CD8-positive, alpha-beta memory T cell (primary cell): ENCODE data around the gene EED. TPM values are rescaled to one million over a fixed set of nuclear protein-coding genes. Genes with fewer than 3 reads are reported as not detected.
A peak's percentile ranks its signal among the peaks of the same experiment; 100 is the strongest.

Experiments
- CTCF ChIA-PET: fragments of 350-600 bp; sonication (Branson Sonifier 250); formaldehyde crosslinking; loops from one replicate; lab custom pipeline; 2021; ENCODE audit warnings: antibody characterized with exemption; lab: Charles Lee
- POLR2A ChIA-PET: fragments of 350-600 bp; sonication (Branson Sonifier 250); formaldehyde crosslinking; loops from one replicate; lab custom pipeline; 2021; ENCODE audit warnings: antibody characterized with exemption; lab: Charles Lee
- DNase-seq, 5 donors: peaks; one replicate each; pipeline versions ENCODE4 v3.0.0 to v3.0.0-alpha.2; 2020 to 2022; ENCODE audit warnings: mixed read lengths in 1 of 5
- H3K27ac ChIP-seq: one replicate; pipeline ENCODE4 v1.7.0; 2013; ENCODE audit warnings: low read depth, mild to moderate bottlenecking, low read length, moderate library complexity
- H3K27me3 ChIP-seq: 2 replicates; pipeline ENCODE4 v1.7.0; 2013; ENCODE audit warnings: low read length, mild to moderate bottlenecking; ENCODE audit not compliant: insufficient read depth, poor library complexity, severe bottlenecking
- H3K36me3 ChIP-seq: 2 replicates; pipeline ENCODE4 v1.7.0; 2013; ENCODE audit warnings: mild to moderate bottlenecking, low read length, moderate library complexity; ENCODE audit not compliant: insufficient read depth
- H3K4me1 ChIP-seq: 2 replicates; pipeline ENCODE4 v1.7.0; 2013; ENCODE audit warnings: mild to moderate bottlenecking, low read length, moderate library complexity; ENCODE audit not compliant: insufficient read depth
- H3K4me3 ChIP-seq: 2 replicates; pipeline ENCODE4 v1.7.0; 2013; ENCODE audit warnings: mild to moderate bottlenecking, low read length
- H3K9me3 ChIP-seq: 2 replicates; pipeline ENCODE4 v1.7.0; 2013; ENCODE audit warnings: mild to moderate bottlenecking, low read length
- H3K27ac Mint-ChIP-seq, 8 donors: one replicate each; pipeline ENCODE4 v1.8.0; 2020 to 2021; ENCODE audit warnings: mixed read lengths in 8 of 8, mild to moderate bottlenecking in 6 of 8, inconsistent platforms in 3 of 8, moderate library complexity in 3 of 8
- H3K27me3 Mint-ChIP-seq, 2 donors: one replicate each; pipeline ENCODE4 v1.8.0; 2020 to 2021; ENCODE audit warnings: mixed read lengths in 2 of 2, mild to moderate bottlenecking in 1 of 2, moderate library complexity in 1 of 2
- H3K36me3 Mint-ChIP-seq, 3 donors: one replicate each; pipeline ENCODE4 v1.8.0; 2020 to 2021; ENCODE audit warnings: mixed read lengths in 3 of 3, inconsistent platforms in 1 of 3, mild to moderate bottlenecking in 1 of 3
- H3K4me1 Mint-ChIP-seq, 3 donors: one replicate each; pipeline ENCODE4 v1.8.0; 2020 to 2021; ENCODE audit warnings: mixed read lengths in 3 of 3, inconsistent platforms in 1 of 3, mild to moderate bottlenecking in 1 of 3
- H3K4me3 Mint-ChIP-seq, 7 donors: one replicate each; pipeline ENCODE4 v1.8.0; 2020 to 2021; ENCODE audit warnings: mixed read lengths in 7 of 7, mild to moderate bottlenecking in 6 of 7, moderate library complexity in 4 of 7, inconsistent platforms in 2 of 7
- H3K9me3 Mint-ChIP-seq, 5 donors: one replicate each; pipeline ENCODE4 v1.8.0; 2020 to 2022; ENCODE audit warnings: mixed read lengths in 5 of 5, mild to moderate bottlenecking in 3 of 5, moderate library complexity in 2 of 5, inconsistent platforms in 1 of 5
- polyA plus RNA-seq: library from polyadenylated mRNA; unstranded; fragments of 300-500 nt; fragmentation: Illumina TruSeq; gene quantifications from one replicate; pipeline ENCODE4 v1.2.3, GENCODE V29; 2021
- total RNA-seq, 2 experiments: library from RNA; stranded (reverse); gene quantifications; one replicate each; pipeline ENCODE4 v1.2.3, GENCODE V29; 2021

Gene EED
- total and polyA plus RNA-seq, 3 experiments from 2014 or later = 23.6 to 190 (median 188) TPM

GRCh38 chr11:86256608-86257007, 12.1 kb downstream of the EED start:
- Histone ChIP-seq H3K4me1 (peaks cover 1% of the 10 kb centered on the region), H3K27ac (no peak overlapping the region), H3K27me3 (no peaks in the 10 kb centered on the region), H3K4me3 (no peak overlapping the region), H3K36me3 (peaks cover 6% of the 10 kb centered on the region), H3K9me3 (no peaks in the 10 kb centered on the region)
- ChIA-PET POLR2A (no interaction called here), CTCF (no interaction called here)
- no peak overlapping the region for H3K4me3 Mint-ChIP-seq
- H3K27ac Mint-ChIP-seq = peak overlapping the region in 3 of 8 donors; percentile 23 to 61 (median 29)
- H3K9me3 Mint-ChIP-seq = no peaks in the 10 kb centered on the region
- no peaks in the 10 kb centered on the region for H3K27me3 Mint-ChIP-seq
- no peak for DNase-seq
- H3K4me1 Mint-ChIP-seq = peaks cover 19 to 47% (median 35%) of the 10 kb centered on the region in 3 donors
- H3K36me3 Mint-ChIP-seq = peaks cover 0 to 57% (median 8%) of the 10 kb centered on the region in 3 donors

DNA sequence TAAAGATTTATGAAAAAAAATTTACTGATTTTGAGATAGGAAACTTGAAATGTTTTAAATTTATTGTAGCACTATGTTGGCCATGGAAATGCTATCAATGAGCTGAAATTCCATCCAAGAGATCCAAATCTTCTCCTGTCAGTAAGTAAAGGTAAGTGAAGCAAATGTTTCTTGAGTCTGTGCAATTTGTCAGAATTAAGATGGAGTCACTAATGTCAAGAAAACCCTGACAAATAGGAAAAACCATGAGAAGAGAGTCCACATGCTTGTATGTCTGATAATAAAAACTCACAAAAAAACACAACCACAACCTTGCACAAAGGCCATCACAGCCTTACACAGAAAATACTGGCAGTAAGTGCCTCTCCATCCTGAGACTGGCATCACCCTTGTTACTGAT, 12.9 kb downstream of the EED start:
- no peaks in the 10 kb centered on the region for H3K27me3 Mint-ChIP-seq
- Histone ChIP-seq H3K4me1 (no peaks in the 10 kb centered on the region), H3K27ac (no peak overlapping the region), H3K27me3 (no peaks in the 10 kb centered on the region), H3K4me3 (no peak overlapping the region), H3K9me3 (no peaks in the 10 kb centered on the region), H3K36me3 (peaks cover 6% of the 10 kb centered on the region)
- no peaks in the 10 kb centered on the region for H3K9me3 Mint-ChIP-seq
- H3K27ac Mint-ChIP-seq = peak overlapping the region in 1 of 8 donors; percentile 59
- ChIA-PET POLR2A (no interaction called here), CTCF (interaction anchor here (1.0 kb wide), 1 partner anchor 40 kb away, joined by 3 read pairs; no protein-coding TSS in a partner anchor)
- H3K36me3 Mint-ChIP-seq = peaks cover 0 to 57% (median 8%) of the 10 kb centered on the region in 3 donors
- no peak for DNase-seq
- peaks cover 13 to 38% (median 27%) of the 10 kb centered on the region in 3 donors for H3K4me1 Mint-ChIP-seq
- no peak overlapping the region for H3K4me3 Mint-ChIP-seq

GRCh38 chr11:86259730-86260129, 15.2 kb downstream of the EED start:
- Histone ChIP-seq H3K4me3 (no peak overlapping the region), H3K27ac (no peak overlapping the region), H3K36me3 (peaks cover 6% of the 10 kb centered on the region), H3K9me3 (no peaks in the 10 kb centered on the region), H3K4me1 (no peaks in the 10 kb centered on the region), H3K27me3 (no peaks in the 10 kb centered on the region)
- DNase-seq = no peak
- H3K4me1 Mint-ChIP-seq = peaks cover 9 to 29% (median 17%) of the 10 kb centered on the region in 3 donors
- peaks cover 0 to 70% (median 13%) of the 10 kb centered on the region in 3 donors for H3K36me3 Mint-ChIP-seq
- ChIA-PET CTCF (interaction anchor here (1.9 kb wide), 1 partner anchor 405 kb away, joined by 4 read pairs; the partner anchor contains the start of gene CCDC83), POLR2A (no interaction called here)
- peak overlapping the region in 1 of 8 donors; percentile 29 for H3K27ac Mint-ChIP-seq
- H3K9me3 Mint-ChIP-seq = no peaks in the 10 kb centered on the region
- no peak overlapping the region for H3K4me3 Mint-ChIP-seq
- H3K27me3 Mint-ChIP-seq = no peaks in the 10 kb centered on the region

GRCh38 chr11:86261328-86261727, 16.8 kb downstream of the EED start:
- ChIA-PET POLR2A (no interaction called here), CTCF (no interaction called here)
- H3K27me3 ChIP-seq = no peaks in the 10 kb centered on the region
- Mint-ChIP-seq H3K27me3 (no peaks in the 10 kb centered on the region), H3K4me3 (no peak overlapping the region), H3K9me3 (no peaks in the 10 kb centered on the region), H3K4me1 (peaks cover 5 to 22% (median 9%) of the 10 kb centered on the region in 3 donors), H3K36me3 (peaks cover 0 to 68% (median 13%) of the 10 kb centered on the region in 3 donors), H3K27ac (no peak overlapping the region)
- no peak for DNase-seq
- H3K4me3 ChIP-seq = no peak overlapping the region
- H3K27ac ChIP-seq = no peak overlapping the region
- peaks cover 10% of the 10 kb centered on the region for H3K36me3 ChIP-seq
- no peaks in the 10 kb centered on the region for H3K4me1 ChIP-seq
- no peaks in the 10 kb centered on the region for H3K9me3 ChIP-seq

DNA sequence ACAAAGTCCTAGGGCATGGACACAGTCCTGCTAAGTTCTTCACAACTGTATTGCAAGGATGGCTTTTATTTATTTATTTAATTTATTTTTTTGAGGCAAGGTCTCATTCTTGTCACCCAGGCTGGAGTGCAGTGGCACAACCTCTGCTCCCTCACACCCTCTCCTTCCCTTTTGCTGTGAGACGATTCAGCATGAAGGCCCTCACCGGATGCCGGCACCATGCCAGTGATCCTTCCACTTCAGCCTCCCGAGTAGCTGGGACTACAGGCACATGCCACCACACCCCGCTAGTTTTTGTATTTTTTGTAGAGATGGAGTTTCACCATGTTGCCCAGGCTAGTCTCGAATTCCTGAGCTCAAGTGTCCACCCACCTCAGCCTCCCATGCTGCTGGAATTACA, 17.8 kb downstream of the EED start:
- no peak overlapping the region for H3K4me3 Mint-ChIP-seq
- peak overlapping the region in 3 of 8 donors; percentile 43 to 81 (median 54) for H3K27ac Mint-ChIP-seq
- ChIA-PET POLR2A (no interaction called here), CTCF (no interaction called here)
- peaks cover 0 to 63% (median 10%) of the 10 kb centered on the region in 3 donors for H3K36me3 Mint-ChIP-seq
- Histone ChIP-seq H3K4me3 (no peak overlapping the region), H3K27me3 (no peaks in the 10 kb centered on the region), H3K27ac (no peak overlapping the region), H3K4me1 (no peaks in the 10 kb centered on the region), H3K9me3 (no peaks in the 10 kb centered on the region), H3K36me3 (peaks cover 11% of the 10 kb centered on the region)
- no peaks in the 10 kb centered on the region for H3K27me3 Mint-ChIP-seq
- no peaks in the 10 kb centered on the region for H3K9me3 Mint-ChIP-seq
- DNase-seq = no peak
- H3K4me1 Mint-ChIP-seq = peaks cover 6 to 14% (median 9%) of the 10 kb centered on the region in 3 donors

DNA sequence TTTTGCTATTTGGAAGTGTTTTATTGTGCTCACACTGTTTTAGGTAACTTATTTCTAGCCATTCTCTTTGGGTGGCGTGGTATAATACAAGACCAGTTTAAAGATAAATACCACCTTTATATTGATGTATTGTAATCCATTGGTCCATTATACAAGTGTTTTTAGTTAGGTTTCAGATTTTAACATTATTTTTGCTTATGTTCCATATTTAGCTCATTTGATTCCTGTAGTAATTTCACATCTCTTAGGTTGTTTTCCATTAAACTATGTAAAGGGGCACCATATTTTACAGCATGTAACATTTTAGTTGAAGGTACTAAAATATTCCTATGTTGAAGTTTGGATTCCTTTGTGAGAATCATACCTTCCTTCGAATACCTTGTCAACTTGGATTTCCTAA, 20.1 kb downstream of the EED start:
- H3K36me3 ChIP-seq = peaks cover 5% of the 10 kb centered on the region
- H3K4me3 Mint-ChIP-seq = no peak overlapping the region
- CTCF ChIA-PET = no interaction called here
- H3K27me3 ChIP-seq = no peaks in the 10 kb centered on the region
- POLR2A ChIA-PET = no interaction called here
- H3K9me3 Mint-ChIP-seq = no peaks in the 10 kb centered on the region
- peaks cover 9 to 26% (median 14%) of the 10 kb centered on the region in 3 donors for H3K4me1 Mint-ChIP-seq
- no peak overlapping the region for H3K27ac Mint-ChIP-seq
- no peak overlapping the region for H3K4me3 ChIP-seq
- H3K36me3 Mint-ChIP-seq = peaks cover 6 to 66% (median 7%) of the 10 kb centered on the region in 3 donors
- no peaks in the 10 kb centered on the region for H3K4me1 ChIP-seq
- H3K27ac ChIP-seq = no peak overlapping the region
- H3K9me3 ChIP-seq = no peaks in the 10 kb centered on the region
- H3K27me3 Mint-ChIP-seq = no peaks in the 10 kb centered on the region
- no peak for DNase-seq

DNA sequence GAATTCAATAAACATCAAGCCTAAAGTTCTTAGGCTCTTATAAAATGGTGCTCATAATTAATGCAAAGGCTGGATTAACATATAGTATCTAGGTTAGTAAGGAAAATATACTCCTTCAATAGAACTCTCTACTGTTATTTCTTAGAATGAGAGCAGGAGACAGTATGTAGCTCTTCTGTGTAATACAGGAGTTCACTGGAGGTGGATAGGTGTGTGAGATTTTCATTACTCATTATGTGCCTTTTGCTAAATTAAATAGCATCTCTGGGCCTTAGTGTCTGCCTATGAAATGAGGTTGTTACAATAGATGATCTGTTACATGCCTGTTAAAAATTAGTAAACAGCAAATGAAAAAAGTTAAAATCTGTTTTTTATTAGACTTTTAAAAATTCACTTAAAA, 20.6 kb downstream of the EED start:
- DNase-seq = no peak
- H3K36me3 ChIP-seq = peaks cover 5% of the 10 kb centered on the region
- Mint-ChIP-seq H3K36me3 (peaks cover 10 to 66% (median 11%) of the 10 kb centered on the region in 3 donors), H3K27ac (no peak overlapping the region), H3K4me3 (no peak overlapping the region), H3K27me3 (no peaks in the 10 kb centered on the region), H3K4me1 (peaks cover 12 to 30% (median 17%) of the 10 kb centered on the region in 3 donors), H3K9me3 (no peaks in the 10 kb centered on the region)
- ChIA-PET POLR2A (no interaction called here), CTCF (no interaction called here)
- no peaks in the 10 kb centered on the region for H3K9me3 ChIP-seq
- H3K27me3 ChIP-seq = no peaks in the 10 kb centered on the region
- no peaks in the 10 kb centered on the region for H3K4me1 ChIP-seq
- H3K27ac ChIP-seq = no peak overlapping the region
- H3K4me3 ChIP-seq = no peak overlapping the region

DNA sequence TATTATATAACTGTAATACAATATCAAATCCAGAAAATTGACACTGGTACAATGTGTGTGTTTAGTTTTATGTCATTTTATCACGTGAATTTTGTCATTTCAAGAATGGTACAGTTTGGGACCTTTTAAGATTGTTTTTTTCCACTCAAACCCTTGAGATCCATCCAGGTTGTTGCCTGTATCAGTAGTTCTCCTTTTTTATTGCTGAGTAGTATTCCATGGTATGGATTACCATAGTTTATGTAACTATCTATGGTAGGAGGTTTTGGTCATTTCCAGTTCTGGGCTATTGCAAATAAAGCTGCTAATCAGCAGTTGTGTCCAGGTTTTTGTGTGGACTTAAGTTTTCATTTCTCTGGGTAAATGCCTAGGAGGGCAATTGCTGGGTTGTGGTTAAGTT, 25.1 kb downstream of the EED start:
- no peaks in the 10 kb centered on the region for H3K27me3 ChIP-seq
- H3K4me1 ChIP-seq = no peaks in the 10 kb centered on the region
- ChIA-PET POLR2A (no interaction called here), CTCF (interaction anchor here (1.4 kb wide), 1 partner anchor 18 kb away, joined by 3 read pairs; no protein-coding TSS in a partner anchor)
- H3K36me3 ChIP-seq = peaks cover 5% of the 10 kb centered on the region
- Mint-ChIP-seq H3K9me3 (no peaks in the 10 kb centered on the region), H3K27ac (no peak overlapping the region), H3K36me3 (peaks cover 13 to 70% (median 17%) of the 10 kb centered on the region in 3 donors), H3K27me3 (no peaks in the 10 kb centered on the region), H3K4me3 (no peak overlapping the region), H3K4me1 (peaks cover 31 to 61% (median 45%) of the 10 kb centered on the region in 3 donors)
- DNase-seq = no peak
- H3K9me3 ChIP-seq = no peaks in the 10 kb centered on the region
- H3K27ac ChIP-seq = no peak overlapping the region
- no peak overlapping the region for H3K4me3 ChIP-seq
